Activated CD8-positive, alpha-beta memory T cell treated with anti-CD3 and anti-CD28 coated beads for 36 hours (primary cell): Measurements from ENCODE around the gene GON4L. TPM values are rescaled to one million over a fixed set of nuclear protein-coding genes. Genes with fewer than 3 reads are reported as not detected.
"Not testable (repeated sequence)": the region's sequence is repeated elsewhere in the genome, so short reads cannot be mapped to it uniquely, and the experiment has no call there.

Experiments
- CTCF ChIA-PET: fragments of 350-600 bp; sonication (Branson Sonifier 250); formaldehyde crosslinking; loops from one replicate; lab custom pipeline; 2021; ENCODE audit warnings: antibody characterized with exemption; lab: Charles Lee
- POLR2A ChIA-PET: fragments of 350-600 bp; sonication (Branson Sonifier 250); formaldehyde crosslinking; loops from one replicate; lab custom pipeline; 2021; ENCODE audit warnings: antibody characterized with exemption; lab: Charles Lee
- total RNA-seq, 2 experiments: library from RNA; stranded (reverse); gene quantifications; one replicate each; pipeline ENCODE4 v1.2.3, GENCODE V29; 2021

The GON4L gene
- total RNA-seq, 2 experiments from 2014 or later = 46.4 to 51.2 TPM

DNA sequence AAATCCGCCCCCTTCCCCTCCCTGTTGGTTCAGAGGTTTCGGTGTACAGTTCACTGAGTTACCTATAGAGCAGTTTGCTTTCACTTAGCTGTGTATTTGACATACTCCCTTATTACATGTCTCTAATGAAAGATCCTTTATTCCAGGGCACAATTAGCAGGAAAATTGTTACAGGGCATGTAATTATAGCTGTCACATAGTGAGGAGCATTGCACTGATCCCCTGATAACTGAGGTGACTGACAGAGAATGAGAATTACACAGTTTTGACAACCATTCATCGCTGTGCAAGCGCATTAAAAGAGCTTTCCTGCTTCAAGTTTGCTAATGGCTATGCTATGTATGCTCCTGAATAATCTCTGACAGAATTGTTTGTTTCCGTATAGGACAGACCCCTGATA, 141.2 kb downstream of the GON4L start:
- ChIA-PET CTCF (no interaction called here), POLR2A (no interaction called here)

DNA sequence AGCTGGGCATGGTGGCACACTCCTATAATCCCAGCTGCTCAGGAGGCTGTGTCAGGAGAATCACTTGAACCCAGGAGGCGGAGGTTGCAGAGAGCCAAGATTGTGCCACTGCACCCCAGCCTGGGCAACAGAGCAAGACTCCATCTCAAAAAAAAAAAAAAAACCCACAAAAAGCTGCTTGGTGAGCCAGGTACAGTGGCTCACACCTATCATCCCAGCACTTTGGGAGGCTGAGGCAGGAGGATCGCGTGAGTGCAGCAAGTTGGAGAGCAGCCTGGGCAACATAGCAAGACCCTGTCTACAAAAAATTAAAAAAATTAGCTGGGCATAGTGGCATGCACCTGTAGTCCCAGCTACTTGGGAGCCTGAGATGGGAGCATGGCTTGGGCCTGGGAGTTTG, 142.0 kb downstream of the GON4L start:
- CTCF ChIA-PET, POLR2A ChIA-PET: not testable (repeated sequence)

DNA sequence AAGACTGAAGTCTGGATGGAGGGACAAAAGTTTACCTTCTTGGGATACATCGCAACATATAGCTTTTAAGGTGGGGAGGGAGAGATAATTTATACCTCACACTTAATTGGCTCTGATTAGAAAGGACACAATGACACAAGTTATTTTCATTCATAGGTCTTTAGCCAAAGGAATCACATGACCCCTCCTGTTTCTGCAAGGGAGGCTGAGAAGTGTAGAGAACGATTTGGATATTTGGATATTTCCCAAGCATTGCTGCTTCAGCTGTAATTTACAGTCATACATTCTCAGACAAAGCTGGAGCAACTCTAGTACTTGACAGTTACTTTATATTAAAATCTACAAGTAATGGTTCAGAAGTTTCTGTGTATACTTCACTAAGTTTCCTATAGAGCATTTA, 143.9 kb downstream of the GON4L start:
- ChIA-PET CTCF (no interaction called here), POLR2A (interaction anchor here (0.6 kb wide), 1 partner anchor 65 kb away, joined by 3 read pairs; no protein-coding TSS in a partner anchor)

DNA sequence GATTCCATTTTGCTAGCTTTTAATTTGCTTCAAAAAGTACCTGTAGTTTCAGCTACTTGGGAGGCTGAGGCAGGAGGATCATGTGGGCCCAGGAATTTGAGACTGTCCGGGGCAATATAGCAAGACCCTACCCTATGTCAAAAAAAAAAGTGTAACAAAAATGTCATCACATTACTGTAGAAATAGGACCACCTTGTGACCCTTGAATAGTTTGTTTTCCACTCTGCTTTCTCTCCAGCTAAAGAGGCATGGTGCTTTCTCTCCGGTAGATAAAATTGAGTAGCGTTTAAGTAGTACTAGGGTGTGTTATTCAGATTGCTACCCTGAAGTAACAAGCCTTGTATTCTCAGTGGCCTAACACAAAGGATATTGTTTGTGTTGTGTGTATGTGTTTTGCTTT, 144.4 kb downstream of the GON4L start:
- ChIA-PET POLR2A (interaction anchor here (0.6 kb wide), 1 partner anchor 64 kb away, joined by 3 read pairs; no protein-coding TSS in a partner anchor), CTCF (interaction anchor here (0.7 kb wide), 1 partner anchor 66 kb away, joined by 4 read pairs; no protein-coding TSS in a partner anchor)

DNA sequence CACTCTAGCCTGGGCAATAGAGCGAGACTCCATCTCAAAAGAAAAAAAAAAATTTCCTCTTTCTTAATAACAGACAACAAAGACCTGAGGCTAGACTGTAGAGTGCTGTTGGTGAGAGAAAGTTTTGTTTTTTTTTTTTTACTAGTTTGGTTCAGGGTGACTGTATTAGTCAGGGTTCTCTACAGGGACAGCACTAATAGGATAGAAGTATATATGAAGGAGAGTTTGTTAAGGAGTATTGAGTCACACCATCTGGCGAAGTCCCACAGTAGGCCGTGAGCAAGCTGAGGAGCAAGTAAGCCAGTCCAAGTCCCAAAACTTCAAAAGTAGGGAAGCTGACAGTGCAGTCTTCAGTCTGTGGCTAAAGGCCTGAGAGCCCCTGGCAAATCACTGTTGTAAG, 145.6 kb downstream of the GON4L start:
- POLR2A ChIA-PET, CTCF ChIA-PET: not testable (repeated sequence)

DNA sequence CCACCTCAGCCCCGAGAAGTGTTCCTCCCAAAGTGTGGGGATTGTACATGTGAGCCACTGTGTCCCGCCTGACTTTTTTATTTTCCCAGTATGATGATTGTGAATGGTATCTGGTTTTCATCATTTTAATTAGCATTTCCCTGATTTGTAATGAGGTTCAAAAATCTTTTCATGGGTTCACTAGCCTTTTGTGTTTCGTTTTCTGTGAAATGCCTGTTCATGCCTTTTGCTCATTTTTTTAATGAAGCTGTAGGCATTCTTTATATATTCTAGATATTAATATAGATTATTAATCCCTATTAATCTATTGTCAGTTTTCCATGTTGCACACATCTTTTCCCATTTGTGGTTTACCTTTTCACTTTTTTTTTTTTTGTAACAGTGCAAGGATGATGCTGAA, 147.6 kb downstream of the GON4L start:
- CTCF ChIA-PET = no interaction called here
- POLR2A ChIA-PET = no interaction called here

DNA sequence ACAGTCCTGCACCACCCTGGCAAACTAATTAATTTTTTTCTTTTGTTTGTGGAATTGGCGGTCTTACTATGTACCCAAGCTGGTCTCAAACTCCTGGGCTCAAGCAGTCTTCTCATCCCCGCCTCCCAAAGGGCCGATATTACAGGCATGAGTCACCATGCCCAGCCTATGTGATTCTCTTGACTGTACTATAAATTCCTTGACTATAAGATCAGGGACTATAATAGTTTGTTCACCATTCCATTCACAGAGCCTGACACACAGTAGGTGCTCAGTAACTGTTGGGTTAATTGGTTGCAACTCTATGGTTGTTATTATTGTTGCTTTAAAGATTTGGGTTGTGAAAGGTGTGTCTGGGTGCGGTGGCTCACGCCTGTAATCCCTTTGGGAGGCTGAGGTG, 150.9 kb downstream of the GON4L start:
- POLR2A ChIA-PET = no interaction called here
- CTCF ChIA-PET = no interaction called here

DNA sequence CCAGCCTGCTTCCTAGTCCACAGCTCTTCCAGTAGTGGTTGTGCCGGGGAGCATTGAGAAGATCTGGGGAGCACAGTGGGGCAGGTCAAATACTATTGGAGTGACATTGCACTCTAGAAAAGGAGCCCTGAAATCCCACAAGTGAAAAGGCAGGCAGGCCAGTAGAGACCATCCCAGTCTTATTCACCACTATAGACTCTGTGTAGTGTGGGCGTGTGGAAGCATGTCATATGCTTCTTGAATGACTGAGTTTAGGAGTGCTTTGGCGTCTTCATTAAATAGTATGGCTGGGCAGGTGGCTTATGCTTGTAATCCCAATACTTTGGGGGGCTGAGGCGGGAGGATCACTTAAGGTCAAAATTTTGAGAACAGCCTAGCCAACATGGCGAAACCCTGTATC, 152.6 kb downstream of the GON4L start:
- CTCF ChIA-PET, POLR2A ChIA-PET: not testable (repeated sequence)

DNA sequence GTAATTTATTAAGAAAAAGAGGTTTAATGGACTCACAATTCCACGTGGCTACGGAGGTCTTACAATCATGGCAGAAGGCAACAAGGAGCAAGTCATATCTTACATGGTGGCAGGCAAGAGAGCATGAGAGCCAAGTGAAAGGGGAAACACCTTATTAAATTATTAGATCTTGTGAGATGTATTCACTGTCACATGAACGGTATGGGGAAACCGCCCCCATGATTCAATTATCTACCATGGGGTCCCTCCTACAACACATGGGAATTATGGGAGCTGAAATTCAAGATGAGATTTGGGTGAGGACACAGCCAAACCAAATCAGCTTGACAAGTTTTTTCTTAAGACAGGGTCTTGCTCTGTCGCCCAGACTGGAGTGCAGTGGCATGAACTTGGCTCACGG, 153.8 kb downstream of the GON4L start:
- POLR2A ChIA-PET = no interaction called here
- CTCF ChIA-PET = interaction anchor here (0.6 kb wide), 1 partner anchor 742 kb away, joined by 3 read pairs; no protein-coding TSS in a partner anchor

DNA sequence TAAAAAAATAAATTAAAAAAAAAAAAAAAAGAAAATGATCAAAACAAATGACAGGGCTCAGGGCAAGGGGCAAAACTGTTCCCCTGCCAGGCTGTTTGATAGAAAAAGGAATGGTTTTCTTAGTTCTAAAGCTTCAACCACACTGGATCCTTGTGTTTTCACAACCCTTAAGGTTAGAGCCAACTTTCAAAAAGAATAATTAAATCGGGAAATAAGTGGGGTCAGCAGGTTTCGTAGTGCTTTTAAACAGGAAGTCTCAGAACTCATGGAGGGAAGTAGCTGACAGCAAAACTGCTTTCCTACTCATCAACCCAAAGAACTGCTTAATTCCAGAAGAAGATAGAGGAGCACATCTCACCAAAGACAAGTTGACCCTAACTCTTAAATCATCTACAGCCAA, 155.3 kb downstream of the GON4L start:
- POLR2A ChIA-PET, CTCF ChIA-PET: not testable (repeated sequence)

Other genes starting within 250 kb of the GON4L start
- gene MSTO1, start 247.0 kb downstream of the GON4L start, total RNA-seq = 10 to 100 TPM; 88.9 to 98.3 TPM
- 10 to 100 TPM; 52.0 to 55.2 TPM for gene YY1AP1, start 168.4 kb downstream of the GON4L start, total RNA-seq
- 100 to 1,000 TPM; 159 TPM for gene DAP3, start 168.1 kb downstream of the GON4L start, total RNA-seq
- 10 to 100 TPM; 18.1 to 19.0 TPM for gene SYT11, start 2.4 kb upstream of the GON4L start, total RNA-seq
- gene RIT1, start 54.1 kb upstream of the GON4L start, total RNA-seq = 10 to 100 TPM; 15.2 to 15.5 TPM
- gene KHDC4, start 77.2 kb upstream of the GON4L start, total RNA-seq = 10 to 100 TPM; 66.4 to 67.2 TPM
- gene RXFP4, start 84.4 kb upstream of the GON4L start, total RNA-seq = not detected
- gene ARHGEF2, start 121.3 kb upstream of the GON4L start, total RNA-seq = 100 to 1,000 TPM; 169 TPM
- gene SSR2, start 163.7 kb upstream of the GON4L start, total RNA-seq = 100 to 1,000 TPM; 170 to 177 TPM
- 10 to 100 TPM; 53.8 to 55.4 TPM for gene UBQLN4, start 196.6 kb upstream of the GON4L start, total RNA-seq
- gene LAMTOR2, start 197.6 kb upstream of the GON4L start, total RNA-seq = 10 to 100 TPM; 63.5 to 65.9 TPM
- gene RAB25, start 203.9 kb upstream of the GON4L start, total RNA-seq = under 1 TPM in 1 of 2 experiments, not detected in 1; 0.46 TPM
- gene MEX3A, start 225.3 kb upstream of the GON4L start, total RNA-seq = under 1 TPM; 0.65 to 0.67 TPM